ENCODE results near the gene PLCD3. TPM values are rescaled to one million over a fixed set of nuclear protein-coding genes. Genes with fewer than 3 reads are reported as not detected.
A peak's percentile ranks its signal among the peaks of the same experiment; 100 is the strongest.

PLCD3 gene
- total and polyA plus RNA-seq, 2 of the 13 experiments (the other 11 are each of a cell fraction or from before 2014, with no cell fraction given), result 11.3 to 39.1 TPM

GRCh38 chr17:45143767-45144198, 11.5 kb upstream of the PLCD3 start:
- FAIRE-seq, result no peak
- Histone ChIP-seq H3K27ac (ENCODE audit: extremely low read length, insufficient read depth, low read length) (no peak overlapping the region), H3K4me2 (ENCODE audit: low read depth, low read length) (no peak overlapping the region), H3K4me1 (ENCODE audit: insufficient read depth, low read length) (peaks cover 11% of the 10 kb centered on the region), H3K36me3 (replicated peaks in 1 of 2; ENCODE audit: control insufficient read depth in 1 of 2, insufficient read depth in 2 of 2, low read length in 2 of 2) (no peaks in the 10 kb centered on the region; a peak in 1 of 5 replicates), H4K20me1 (ENCODE audit: insufficient read depth, low read length) (peaks cover 4% of the 10 kb centered on the region; the same call in 1 of the 2 replicates), H3K9ac (ENCODE audit: insufficient read depth, low read depth, low read length) (no peak overlapping the region), H2AFZ (ENCODE audit: low read length) (no peak overlapping the region), H3K9me3 (ENCODE audit: low read length) (no peaks in the 10 kb centered on the region), H3K27me3 (ENCODE audit: control insufficient read depth in 1 of 2, insufficient read depth in 2 of 2, low read length in 2 of 2) (no peaks in the 10 kb centered on the region; a peak in 2 of 5 replicates), H3K4me3 (replicated peaks in 1 of 3; ENCODE audit: insufficient read depth in 1 of 3, low read depth in 2 of 3, low read length in 3 of 3) (no peak overlapping the region), H3K79me2 (ENCODE audit: insufficient read depth, low read length) (peaks cover 3% of the 10 kb centered on the region)
- ATAC-seq, result no peak
- in situ Hi-C loops (cut with HindIII; ENCODE audit: extremely low pct_ligation_motif_present, low pct_unique_long_range_greater_than_20kb), result no loop called here
- WGBS (ENCODE audit: low lambda C conversion rate), result 92% methylated on average over 19 of the region's 21 CpGs
- intact Hi-C loops (cut with micrococcal nuclease; ENCODE audit: unreplicated experiment), result no loop called here
- POLR2A ChIA-PET, result no interaction called here
- no peak for DNase-seq (ENCODE audit: low spot score)
- no TSS peak for BruUV-seq (replicated peaks)
- CTCF ChIA-PET (ENCODE audit: low intra/inter-chr PET ratio, low total read pairs), result no interaction called here
- TF ChIP-seq AKAP8 (CRISPR knock-in tag; IDR thresholded peaks at IDR 0.05) (peak; percentile 60; the same call in 1 of the 2 replicates), DNMT3B (CRISPR knock-in tag; conservative IDR thresholded peaks at IDR 0.05) (no peak), ZNF550 (CRISPR knock-in tag; IDR thresholded peaks at IDR 0.05; ENCODE audit: borderline replicate concordance) (no peak), ZNF639 (CRISPR knock-in tag; conservative IDR thresholded peaks at IDR 0.05) (no peak), ZNF782 (CRISPR knock-in tag; IDR thresholded peaks at IDR 0.05; ENCODE audit: borderline replicate concordance) (no peak), NONO (IDR thresholded peaks at IDR 0.05) (no peak), NONO (CRISPR knock-in tag; conservative IDR thresholded peaks at IDR 0.05) (0 out of 2 replicates have a peak, but pooled peaks have one; percentile 24), ZNF770 (CRISPR knock-in tag; IDR thresholded peaks at IDR 0.05) (peak; percentile 49; the same call in 1 of the 2 replicates), AGO1 (IDR thresholded peaks at IDR 0.05; ENCODE audit: low read depth, low read length, poor library complexity, severe bottlenecking) (peak; percentile 67), HNRNPH1 (optimal IDR thresholded peaks at IDR 0.05; ENCODE audit: low read depth, low read length) (peak; percentile 57), RBFOX2 (IDR thresholded peaks at IDR 0.05; ENCODE audit: low read depth, low read length) (peak; percentile 50), ZFP37 (CRISPR knock-in tag; IDR thresholded peaks at IDR 0.05; ENCODE audit: borderline replicate concordance) (no peak), HNF4G (IDR thresholded peaks at IDR 0.05; ENCODE audit: borderline replicate concordance, low read depth, low read length) (no peak), HNF4G (CRISPR knock-in tag; IDR thresholded peaks at IDR 0.05; ENCODE audit: borderline replicate concordance, low read depth) (no peak), NCOA2 (CRISPR knock-in tag; IDR thresholded peaks at IDR 0.05) (no peak), AGO2 (optimal IDR thresholded peaks at IDR 0.05; ENCODE audit: low read depth, low read length) (peak; percentile 92), ZBTB3 (CRISPR knock-in tag; IDR thresholded peaks at IDR 0.05; ENCODE audit: borderline replicate concordance, low read depth) (no peak), PCBP1 (IDR thresholded peaks at IDR 0.05; ENCODE audit: borderline replicate concordance, low read depth, low read length) (0 out of 2 replicates have a peak, but pooled peaks have one; percentile 18), ZNF329 (CRISPR knock-in tag; IDR thresholded peaks at IDR 0.05; ENCODE audit: low read depth) (no peak), ZNF597 (CRISPR knock-in tag; IDR thresholded peaks at IDR 0.05) (no peak)
